HG03439 (cell line): ENCODE measurements around the gene TIMM44.

Source experiments
- ATAC-seq: cut with Tn5 transposase; IDR thresholded peaks from one replicate; pipeline ENCODE4 v1.9.1; 2021; ENCODE audit warnings: mild to moderate bottlenecking, moderate library complexity; ENCODE audit not compliant: unreplicated experiment

Gene TIMM44

GRCh38 chr19:7877249-7877836, 66.1 kb downstream of the TIMM44 start:
- ATAC-seq: no peak
